WERI-Rb-1 (cell line): ENCODE data around the gene GSX2.

Experiments
- DNase-seq: peaks from one replicate; pipeline ENCODE4 v3.0.0-alpha.2; 2020
- H3K27ac ChIP-seq: fragments of 250-450 bp; sonication (Bioruptor Pico); 2 replicates; pipeline ENCODE4 v1.5.1; 2020; ENCODE audit warnings: mild to moderate bottlenecking, moderate library complexity
- H3K27me3 ChIP-seq: fragments of 250-450 bp; sonication (Bioruptor Pico); 2 replicates; pipeline ENCODE4 v1.5.1; 2021; ENCODE audit warnings: mild to moderate bottlenecking, low read depth, moderate library complexity; ENCODE audit not compliant: insufficient read depth, severe bottlenecking
- H3K36me3 ChIP-seq: fragments of 250-450 bp; sonication (Bioruptor Pico); 2 replicates; pipeline ENCODE4 v1.5.1; 2020; ENCODE audit warnings: mild to moderate bottlenecking, moderate library complexity
- H3K4me3 ChIP-seq: 2 replicates; pipeline ENCODE4 v1.5.1; 2011; ENCODE audit warnings: low read depth, mild to moderate bottlenecking, control low read depth, low read length
- H3K9me3 ChIP-seq: fragments of 250-450 bp; sonication (Bioruptor Pico); 2 replicates; pipeline ENCODE4 v1.5.1; 2021; ENCODE audit warnings: mild to moderate bottlenecking, moderate library complexity; ENCODE audit not compliant: severe bottlenecking
- CTCF ChIP-seq: IDR thresholded peaks from 2 replicates; pipeline ENCODE4 v1.5.1; 2011; ENCODE audit warnings: low read depth, mild to moderate bottlenecking, control low read depth, inconsistent platforms, low read length

Gene GSX2

GRCh38 chr4:54097152-54097551, 2.8 kb upstream of the GSX2 start:
- H3K27me3 ChIP-seq, result peaks cover 99% of the 10 kb centered on the region
- no peaks in the 10 kb centered on the region for H3K9me3 ChIP-seq
- TF ChIP-seq CTCF, result no peak

GRCh38 chr4:54098375-54098774, 1.6 kb upstream of the GSX2 start:
- no peaks in the 10 kb centered on the region for H3K36me3 ChIP-seq
- no peak for TF ChIP-seq CTCF
- H3K4me3 ChIP-seq, result no peak overlapping the region
- H3K9me3 ChIP-seq, result no peaks in the 10 kb centered on the region
- no peak for DNase-seq
- no peak overlapping the region for H3K27ac ChIP-seq
- H3K27me3 ChIP-seq, result peaks cover 99% of the 10 kb centered on the region

More at GRCh38 chr4:54097152-54097551, 2.8 kb upstream of the GSX2 start:
- Histone ChIP-seq H3K4me3 (no peak overlapping the region), H3K36me3 (no peaks in the 10 kb centered on the region), H3K27ac (no peak overlapping the region)
- DNase-seq, result no peak

- H3K4me3 ChIP-seq, result no peak overlapping the region
- TF ChIP-seq CTCF, result no peak
- peaks cover 97% of the 10 kb centered on the region for H3K27me3 ChIP-seq
Observed at GRCh38 chr4:54099287-54099747, 646 bp upstream of the GSX2 start.

GRCh38 chr4:54100595-54101189, 729 bp downstream of the GSX2 start:
- TF ChIP-seq CTCF, result no peak
- H3K4me3 ChIP-seq, result 0 out of 2 replicates have a peak overlapping the region, but pooled peaks have one; percentile 21
- H3K27ac ChIP-seq, result no peak overlapping the region
- H3K27me3 ChIP-seq, result peaks cover 97% of the 10 kb centered on the region
- H3K36me3 ChIP-seq, result no peaks in the 10 kb centered on the region
- no peak for DNase-seq
- no peaks in the 10 kb centered on the region for H3K9me3 ChIP-seq

More at GRCh38 chr4:54099287-54099747, 646 bp upstream of the GSX2 start:
- H3K36me3 ChIP-seq, result no peaks in the 10 kb centered on the region
- no peak for DNase-seq
- no peak overlapping the region for H3K27ac ChIP-seq
- no peaks in the 10 kb centered on the region for H3K9me3 ChIP-seq

- Histone ChIP-seq H3K27ac (no peak overlapping the region), H3K9me3 (no peaks in the 10 kb centered on the region), H3K27me3 (peaks cover 97% of the 10 kb centered on the region), H3K36me3 (no peaks in the 10 kb centered on the region), H3K4me3 (no peak overlapping the region)
- no peak for TF ChIP-seq CTCF
- no peak for DNase-seq
Observed at GRCh38 chr4:54101190-54102041, 1.5 kb downstream of the GSX2 start.
